H9 (cell line): Measurements from ENCODE around the gene TSPAN18. TPM values are rescaled to one million over a fixed set of nuclear protein-coding genes. Genes with fewer than 3 reads are reported as not detected.

ENCODE experiments used
- DNase-seq: peaks from one replicate; pipeline ENCODE4 v3.0.0-alpha.2; 2017
- H2AFZ ChIP-seq: one replicate; pipeline ENCODE4 v1.6.1; 2013; ENCODE audit warnings: mild to moderate bottlenecking, low read length, control low read depth, moderate library complexity
- H2AK5ac ChIP-seq: 2 replicates; pipeline ENCODE4 v1.6.1; 2013; ENCODE audit warnings: low read length, control low read depth, mixed read lengths; ENCODE audit not compliant: insufficient read length
- H2BK120ac ChIP-seq: one replicate; pipeline ENCODE4 v1.6.1; 2013; ENCODE audit warnings: low read depth, mild to moderate bottlenecking, low read length, control low read depth, inconsistent platforms; ENCODE audit not compliant: poor library complexity, severe bottlenecking
- H2BK12ac ChIP-seq: 2 replicates; pipeline ENCODE4 v1.6.1; 2013; ENCODE audit warnings: low read length, control low read depth, mixed read lengths, low read depth; ENCODE audit not compliant: insufficient read length
- H2BK15ac ChIP-seq: 2 replicates; pipeline ENCODE4 v1.6.1; 2013; ENCODE audit warnings: low read depth, low read length, control low read depth
- H2BK20ac ChIP-seq: one replicate; pipeline ENCODE4 v1.6.1; 2013; ENCODE audit warnings: low read depth, mild to moderate bottlenecking, low read length, control low read depth, inconsistent platforms; ENCODE audit not compliant: poor library complexity, severe bottlenecking
- H2BK5ac ChIP-seq: 2 replicates; pipeline ENCODE4 v1.6.1; 2013; ENCODE audit warnings: low read length, control low read depth, mixed read lengths; ENCODE audit not compliant: insufficient read length
- H3K14ac ChIP-seq: 2 replicates; pipeline ENCODE4 v1.6.1; 2013; ENCODE audit warnings: low read length, control low read depth; ENCODE audit not compliant: insufficient read depth
- H3K18ac ChIP-seq: 2 replicates; pipeline ENCODE4 v1.6.1; 2013; ENCODE audit warnings: low read depth, mild to moderate bottlenecking, mixed read lengths, low read length, control low read depth; ENCODE audit not compliant: insufficient read length
- H3K23ac ChIP-seq: 2 replicates; pipeline ENCODE4 v1.6.1; 2013; ENCODE audit warnings: low read length, control low read depth, mixed read lengths, low read depth; ENCODE audit not compliant: insufficient read length
- H3K23me2 ChIP-seq: 2 replicates; pipeline ENCODE4 v1.6.1; 2013; ENCODE audit warnings: low read depth, mild to moderate bottlenecking, mixed read lengths, low read length, control low read depth; ENCODE audit not compliant: insufficient read length, poor library complexity, severe bottlenecking
- H3K27ac ChIP-seq: 2 replicates; pipeline ENCODE4 v1.5.1; 2013; ENCODE audit warnings: low read length, control low read depth, mixed read lengths, low read depth; ENCODE audit not compliant: insufficient read length
- H3K27me3 ChIP-seq: 2 replicates; pipeline ENCODE4 v1.6.1; 2013; ENCODE audit warnings: low read length, control low read depth, inconsistent platforms; ENCODE audit not compliant: insufficient read depth
- H3K4ac ChIP-seq: 2 replicates; pipeline ENCODE4 v1.6.1; 2013; ENCODE audit warnings: low read depth, mild to moderate bottlenecking, control low read depth, inconsistent platforms, low read length, moderate library complexity
- H3K4me1 ChIP-seq: 2 replicates; pipeline ENCODE4 v1.6.1; 2013; ENCODE audit warnings: low read length, control low read depth, inconsistent platforms; ENCODE audit not compliant: insufficient read depth
- H3K4me2 ChIP-seq: 2 replicates; pipeline ENCODE4 v1.6.1; 2013; ENCODE audit warnings: low read length, control low read depth, mixed read lengths; ENCODE audit not compliant: insufficient read length, insufficient read depth
- H3K56ac ChIP-seq: 2 replicates; pipeline ENCODE4 v1.6.1; 2013; ENCODE audit warnings: low read depth, mild to moderate bottlenecking, mixed read lengths, low read length, control low read depth; ENCODE audit not compliant: insufficient read length
- H3K79me1 ChIP-seq: 2 replicates; pipeline ENCODE4 v1.6.1; 2013; ENCODE audit warnings: low read depth, mild to moderate bottlenecking, moderate library complexity, low read length, control low read depth, inconsistent platforms; ENCODE audit not compliant: insufficient read depth, poor library complexity, severe bottlenecking
- H3K79me2 ChIP-seq: 2 replicates; pipeline ENCODE4 v1.6.1; 2013; ENCODE audit warnings: low read length, control low read depth, inconsistent platforms; ENCODE audit not compliant: insufficient read depth
- H3K9ac ChIP-seq: 2 replicates; pipeline ENCODE4 v1.6.1; 2013; ENCODE audit warnings: low read length, control low read depth, mixed read lengths; ENCODE audit not compliant: insufficient read length; ENCODE audit errors: extremely low read depth
- H3K9me3 ChIP-seq: one replicate; pipeline ENCODE4 v1.6.1; 2013; ENCODE audit warnings: low read depth, low read length, inconsistent platforms; ENCODE audit not compliant: control insufficient read depth
- H3T11ph ChIP-seq: one replicate; pipeline ENCODE4 v1.6.1; 2013; ENCODE audit warnings: mild to moderate bottlenecking, low read length, control low read depth, inconsistent platforms
- H4K20me1 ChIP-seq: one replicate; pipeline ENCODE4 v1.6.1; 2013; ENCODE audit not compliant: control insufficient read depth, insufficient read length, insufficient read depth
- H4K5ac ChIP-seq: 2 replicates; pipeline ENCODE4 v1.6.1; 2013; ENCODE audit warnings: low read depth, mild to moderate bottlenecking, mixed read lengths, low read length, control low read depth; ENCODE audit not compliant: insufficient read length
- H4K8ac ChIP-seq: replicated peaks from 2 replicates; pipeline ENCODE4 v1.6.1; 2013; ENCODE audit warnings: low read length, control low read depth, mixed read lengths, low read depth; ENCODE audit not compliant: insufficient read length
- H4K91ac ChIP-seq: 2 replicates; pipeline ENCODE4 v1.6.1; 2013; ENCODE audit warnings: low read depth, mild to moderate bottlenecking, moderate library complexity, mixed read lengths, low read length, control low read depth; ENCODE audit not compliant: insufficient read length
- H3K27ac Mint-ChIP-seq, 3 experiments: 2 replicates in 2 of 3; 3 replicates in 1 of 3; pipeline ENCODE4 v1.8.0; 2020 to 2021; ENCODE audit warnings: mixed read lengths in 3 of 3, mild to moderate bottlenecking in 1 of 3, moderate library complexity in 1 of 3
- H3K27me3 Mint-ChIP-seq: 2 replicates; pipeline ENCODE4 v1.8.0; 2021; ENCODE audit warnings: low read depth, mild to moderate bottlenecking, moderate library complexity, mixed read lengths
- H3K36me3 Mint-ChIP-seq, 3 experiments: 2 replicates in 2 of 3; 3 replicates in 1 of 3; pipeline ENCODE4 v1.8.0; 2020 to 2021; ENCODE audit warnings: low read depth in 3 of 3, mixed read lengths in 3 of 3; ENCODE audit not compliant: insufficient read depth in 1 of 3
- H3K4me1 Mint-ChIP-seq, 2 experiments: 2 replicates each; pipeline ENCODE4 v1.8.0; 2020; ENCODE audit warnings: mixed read lengths in 2 of 2
- H3K4me3 Mint-ChIP-seq, 2 experiments: 2 replicates in 1 of 2; 3 replicates in 1 of 2; pipeline ENCODE4 v1.8.0; 2020 to 2021; ENCODE audit warnings: mild to moderate bottlenecking in 2 of 2, mixed read lengths in 2 of 2, moderate library complexity in 1 of 2
- H3K9me3 Mint-ChIP-seq, 2 experiments: 2 replicates in 1 of 2; 3 replicates in 1 of 2; pipeline ENCODE4 v1.8.0; 2020; ENCODE audit warnings: mild to moderate bottlenecking in 2 of 2, mixed read lengths in 2 of 2, moderate library complexity in 1 of 2
- WGBS: extraction: QIAGEN DNeasy Blood & Tissue Kit; methylation state at CpG from one replicate; pipeline ENCODE4 v1.1.7; 2013; ENCODE audit warnings: missing lambda C conversion rate, low lambda C conversion rate, mixed read lengths; ENCODE audit not compliant: insufficient read length; ENCODE audit errors: extremely low coverage; 5-methylcytosine and 5-hydroxymethylcytosine counted together
- total RNA-seq: library from RNA; stranded (reverse); gene quantifications from 2 replicates; pipeline ENCODE4 v1.2.1, GENCODE V29; 2021
- TF ChIP-seq, protein P1 (sequence below): fragments of 200-600 bp; sonication (generic); conservative IDR thresholded peaks from 3 replicates; pipeline ENCODE4 v1.8.0; 2021; ENCODE audit warnings: antibody characterized with exemption, mild to moderate bottlenecking

The TSPAN18 gene
- total RNA-seq, 1 experiment from 2014 or later, result 25.3 TPM

- H3K27me3 ChIP-seq, result no peaks in the 10 kb centered on the region
- no peaks in the 10 kb centered on the region for H3K23me2 ChIP-seq
- H2BK20ac ChIP-seq, result no peak overlapping the region
- H4K5ac ChIP-seq, result no peak overlapping the region
- no peak overlapping the region for H3K4me2 ChIP-seq
- no peak overlapping the region for H2BK15ac ChIP-seq
- Mint-ChIP-seq H3K27me3 (peaks cover 21% of the 10 kb centered on the region), H3K36me3 (no peaks in the 10 kb centered on the region), H3K9me3 (no peaks in the 10 kb centered on the region), H3K4me1 (peaks cover 9 to 20% of the 10 kb centered on the region in 2 experiments), H3K27ac (no peak overlapping the region), H3K4me3 (no peak overlapping the region)
- H3K18ac ChIP-seq, result no peak overlapping the region
- H2BK120ac ChIP-seq, result no peak overlapping the region
- H3K23ac ChIP-seq, result no peak overlapping the region
- no peaks in the 10 kb centered on the region for H3K79me2 ChIP-seq
- no peak overlapping the region for H4K91ac ChIP-seq
- no peaks in the 10 kb centered on the region for H3K9me3 ChIP-seq
- H3K14ac ChIP-seq, result no peak overlapping the region
- H3K56ac ChIP-seq, result no peak overlapping the region
- H3K27ac ChIP-seq, result no peak overlapping the region
- no peak overlapping the region for H2BK5ac ChIP-seq
- no peaks in the 10 kb centered on the region for H4K20me1 ChIP-seq
- no peak overlapping the region for H3K4ac ChIP-seq
- WGBS, result no CpG with 5 or more reads among the region's 2 CpGs
- H3K9ac ChIP-seq, result no peak overlapping the region
- H3T11ph ChIP-seq, result no peak overlapping the region
- no peak for DNase-seq
- no peak overlapping the region for H4K8ac ChIP-seq
- no peak overlapping the region for H2BK12ac ChIP-seq
- TF ChIP-seq, protein P1, sequence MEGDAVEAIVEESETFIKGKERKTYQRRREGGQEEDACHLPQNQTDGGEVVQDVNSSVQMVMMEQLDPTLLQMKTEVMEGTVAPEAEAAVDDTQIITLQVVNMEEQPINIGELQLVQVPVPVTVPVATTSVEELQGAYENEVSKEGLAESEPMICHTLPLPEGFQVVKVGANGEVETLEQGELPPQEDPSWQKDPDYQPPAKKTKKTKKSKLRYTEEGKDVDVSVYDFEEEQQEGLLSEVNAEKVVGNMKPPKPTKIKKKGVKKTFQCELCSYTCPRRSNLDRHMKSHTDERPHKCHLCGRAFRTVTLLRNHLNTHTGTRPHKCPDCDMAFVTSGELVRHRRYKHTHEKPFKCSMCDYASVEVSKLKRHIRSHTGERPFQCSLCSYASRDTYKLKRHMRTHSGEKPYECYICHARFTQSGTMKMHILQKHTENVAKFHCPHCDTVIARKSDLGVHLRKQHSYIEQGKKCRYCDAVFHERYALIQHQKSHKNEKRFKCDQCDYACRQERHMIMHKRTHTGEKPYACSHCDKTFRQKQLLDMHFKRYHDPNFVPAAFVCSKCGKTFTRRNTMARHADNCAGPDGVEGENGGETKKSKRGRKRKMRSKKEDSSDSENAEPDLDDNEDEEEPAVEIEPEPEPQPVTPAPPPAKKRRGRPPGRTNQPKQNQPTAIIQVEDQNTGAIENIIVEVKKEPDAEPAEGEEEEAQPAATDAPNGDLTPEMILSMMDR, result no peak
- no peaks in the 10 kb centered on the region for H3K4me1 ChIP-seq
- H3K79me1 ChIP-seq, result no peaks in the 10 kb centered on the region
- H2AK5ac ChIP-seq, result no peak overlapping the region
- no peak overlapping the region for H2AFZ ChIP-seq
Measured at GRCh38 chr11:44689265-44689664, 37.5 kb upstream of the TSPAN18 start.
